ENCODE data around the gene WNK2.

Gene WNK2

DNA sequence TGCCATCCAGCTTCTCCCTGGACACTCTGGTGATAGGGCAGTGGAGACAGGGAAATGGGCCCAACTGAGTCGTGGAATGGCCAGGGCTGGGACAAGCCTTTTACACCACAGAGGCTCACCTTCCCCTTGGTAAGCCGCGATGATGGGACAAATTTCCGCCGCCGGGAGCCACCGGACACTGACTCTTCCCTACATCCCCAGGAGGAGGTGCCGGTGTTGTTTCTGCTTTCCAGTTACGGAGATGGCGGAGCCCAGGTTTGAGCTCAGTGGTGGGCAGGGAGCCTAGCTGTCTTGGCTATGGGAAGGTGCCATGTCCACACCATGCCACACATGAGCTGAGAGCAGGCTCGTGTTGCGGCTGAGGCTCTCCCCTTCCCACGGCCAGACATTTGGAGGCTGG, 19.9 kb upstream of the WNK2 start:
- no peak for DNase-seq

DNA sequence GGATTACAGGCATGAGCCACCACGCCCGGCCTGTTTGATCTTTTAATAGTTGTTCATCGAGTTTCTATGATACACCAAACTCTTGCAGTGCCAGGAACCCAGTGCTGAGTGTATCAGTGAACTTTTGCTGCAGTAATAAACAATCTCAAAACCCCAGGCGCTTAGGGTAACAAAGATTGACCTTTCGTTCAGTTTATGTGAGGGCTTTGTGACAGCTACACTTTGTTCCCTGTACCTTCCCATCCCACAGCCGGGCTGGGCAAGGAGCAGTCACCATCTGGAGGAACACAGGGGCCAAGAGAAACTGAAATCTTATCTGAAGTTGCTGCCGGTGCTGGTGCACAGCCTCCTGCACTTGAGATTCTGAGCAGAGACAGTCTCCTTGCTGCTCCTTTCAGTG, 17.2 kb upstream of the WNK2 start:
- no peak for DNase-seq

DNA sequence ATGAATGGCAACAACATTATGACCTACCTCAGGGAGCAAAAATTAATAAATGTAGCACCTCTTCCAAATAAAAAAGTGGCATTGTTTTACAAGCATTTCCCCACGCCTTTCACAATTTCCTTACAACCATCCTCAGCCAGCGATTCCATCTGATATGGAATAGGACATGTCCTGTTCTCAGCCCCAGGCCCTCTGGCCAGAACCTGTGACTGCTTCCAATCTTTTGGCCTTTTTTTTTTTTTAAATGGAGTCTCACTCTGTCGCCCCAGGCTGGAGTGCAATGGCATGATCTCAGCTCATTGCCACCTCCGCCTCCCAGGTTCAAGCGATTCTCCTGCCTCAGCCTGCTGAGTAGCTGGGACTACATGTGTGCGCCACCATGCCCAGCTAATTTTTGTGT, 16.8 kb upstream of the WNK2 start:
- no peak for DNase-seq

DNA sequence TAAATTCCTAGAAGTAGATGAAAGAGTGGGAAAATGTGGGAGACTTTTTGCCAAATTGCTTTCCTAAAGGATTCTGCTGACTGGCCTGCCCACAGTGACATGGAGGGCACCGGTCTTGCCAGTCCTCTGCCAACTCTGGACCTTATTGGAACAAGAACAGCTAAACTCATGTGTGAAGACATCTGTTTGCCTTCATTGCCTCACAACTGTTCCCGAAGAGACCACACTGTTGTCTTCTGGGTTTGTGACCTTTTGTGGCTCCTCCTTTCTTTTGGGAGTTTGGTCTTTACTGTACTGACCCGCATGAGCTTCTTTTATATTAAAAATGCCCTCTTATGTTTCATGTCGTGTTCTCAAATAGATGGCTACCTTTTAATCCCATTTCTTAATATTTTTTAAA, 16.1 kb upstream of the WNK2 start:
- DNase-seq, result no peak

DNA sequence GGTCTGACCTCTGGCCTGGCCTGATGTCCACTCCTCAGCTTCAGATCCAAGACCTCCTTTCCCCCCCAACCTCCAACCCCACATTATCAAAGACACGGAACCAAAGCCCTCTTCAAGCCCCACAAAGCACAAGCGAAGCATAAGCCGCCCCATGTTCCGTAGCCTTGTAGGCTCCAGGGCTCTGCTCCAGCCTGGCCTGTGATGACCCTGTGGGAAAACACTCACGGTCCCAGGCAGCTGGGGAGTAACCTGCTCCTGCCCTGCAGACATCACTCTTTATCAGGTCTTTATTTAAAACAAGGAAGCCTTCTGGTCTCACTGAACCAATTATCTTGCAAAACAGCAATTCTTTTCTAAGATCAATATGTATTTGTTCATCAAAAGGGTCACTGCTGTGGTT, 15.4 kb upstream of the WNK2 start:
- no peak for DNase-seq

DNA sequence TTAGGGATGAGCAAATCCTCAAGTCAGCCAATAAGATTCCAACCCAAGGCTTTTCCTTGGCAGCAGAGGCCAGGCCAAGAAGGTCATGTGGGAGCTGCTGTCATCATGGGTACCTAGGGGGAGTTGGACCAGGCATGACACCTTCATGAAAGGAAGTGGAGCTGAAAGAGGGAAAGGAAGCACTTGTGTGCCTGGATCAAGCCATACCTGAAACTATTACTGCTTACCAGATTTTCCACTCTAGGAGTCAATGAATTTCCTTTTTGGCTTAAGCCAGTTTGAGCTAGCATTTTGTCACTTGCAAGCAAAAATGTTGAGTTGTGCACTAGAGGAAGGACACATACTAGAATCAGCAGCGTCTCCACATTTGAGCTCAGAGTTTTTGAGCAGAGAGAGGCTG, 14.5 kb upstream of the WNK2 start:
- DNase-seq, result no peak

DNA sequence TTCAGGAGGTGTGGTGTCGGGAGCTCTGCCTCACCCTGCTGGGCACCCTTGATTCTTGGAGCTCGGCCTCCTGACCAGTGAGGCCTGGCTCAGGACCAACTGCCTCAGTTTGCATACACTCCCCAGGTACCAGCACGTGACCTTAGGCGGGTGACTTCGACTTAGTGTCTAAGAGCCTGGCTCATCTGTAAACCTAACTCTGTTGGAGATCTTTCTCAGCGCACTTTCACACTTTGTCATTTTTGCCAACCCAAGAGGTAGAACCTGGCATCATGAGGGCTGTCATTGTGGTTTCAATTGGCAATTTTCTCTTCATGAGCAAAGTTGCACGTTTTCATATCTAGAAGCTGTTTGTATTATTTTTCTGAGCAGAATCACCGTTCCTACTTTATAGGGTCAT, 13.4 kb upstream of the WNK2 start:
- no peak for DNase-seq

DNA sequence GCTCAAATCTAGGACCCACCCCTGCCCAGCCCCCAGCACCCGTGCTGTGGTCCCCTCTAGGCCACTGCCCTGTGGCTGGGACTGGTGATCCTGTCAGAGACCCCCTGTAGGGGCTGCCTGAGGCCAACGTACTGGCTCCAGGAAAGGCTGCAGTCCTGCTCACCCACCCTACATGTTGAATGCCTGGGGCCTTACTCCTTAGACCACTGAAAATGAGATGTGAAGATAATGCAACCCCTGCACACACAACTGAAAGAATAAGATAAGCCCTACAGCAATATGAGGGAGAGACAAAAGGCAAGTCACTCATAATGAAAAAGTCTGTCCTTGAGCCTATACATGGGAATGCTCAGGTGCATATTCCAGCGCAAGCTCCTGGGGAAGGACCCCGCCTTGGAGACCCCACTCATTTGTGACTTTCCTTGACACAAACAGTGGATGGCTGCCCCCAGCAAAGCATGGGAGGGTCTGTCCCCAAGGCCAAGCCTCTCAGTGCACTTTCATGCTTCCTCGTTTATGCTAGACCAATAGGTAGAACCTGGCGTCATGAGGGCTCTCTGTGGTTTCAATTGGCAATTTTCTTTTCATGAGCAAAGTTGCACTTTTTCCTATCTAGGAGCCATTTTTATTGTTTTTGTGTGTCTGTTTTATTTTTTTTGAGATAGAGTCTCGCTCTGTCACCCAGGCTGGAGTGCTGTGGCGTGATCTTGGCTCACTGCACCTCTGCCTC, 12.5 kb upstream of the WNK2 start:
- no peak for DNase-seq

DNA sequence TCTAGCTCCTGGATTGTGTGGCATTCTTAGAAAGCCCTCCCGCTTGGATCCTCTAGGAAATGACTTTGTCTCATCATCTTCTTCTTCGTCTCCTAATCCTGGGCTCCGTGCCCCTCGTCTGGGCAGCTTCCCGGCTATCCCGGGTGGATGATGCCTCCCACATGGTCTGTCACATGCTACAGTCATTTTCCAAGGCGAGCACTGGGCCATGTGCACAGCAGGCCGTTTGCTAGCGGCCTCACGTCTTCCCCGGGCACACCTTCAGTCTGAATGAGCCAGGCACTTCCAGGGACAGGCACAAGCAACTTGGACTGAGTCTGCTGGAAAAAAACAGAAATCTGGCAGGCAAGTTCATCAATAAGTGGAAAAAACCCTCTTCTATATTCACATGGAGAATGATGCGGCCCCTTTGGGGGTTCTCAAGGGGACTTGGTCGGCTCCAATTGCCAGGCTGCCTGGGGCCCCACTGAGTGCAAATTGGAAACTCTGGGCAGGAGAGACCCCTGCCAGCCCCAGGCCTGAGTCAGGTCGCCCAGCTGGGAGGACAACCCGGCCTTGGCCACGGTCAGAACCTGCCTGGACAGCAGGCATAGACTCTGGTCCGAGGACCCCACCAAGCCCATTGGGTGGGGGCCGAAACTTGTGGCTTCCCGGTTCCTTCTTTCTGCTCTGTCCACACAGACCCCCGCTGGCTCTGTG, 11.1 kb upstream of the WNK2 start:
- no peak for DNase-seq

DNA sequence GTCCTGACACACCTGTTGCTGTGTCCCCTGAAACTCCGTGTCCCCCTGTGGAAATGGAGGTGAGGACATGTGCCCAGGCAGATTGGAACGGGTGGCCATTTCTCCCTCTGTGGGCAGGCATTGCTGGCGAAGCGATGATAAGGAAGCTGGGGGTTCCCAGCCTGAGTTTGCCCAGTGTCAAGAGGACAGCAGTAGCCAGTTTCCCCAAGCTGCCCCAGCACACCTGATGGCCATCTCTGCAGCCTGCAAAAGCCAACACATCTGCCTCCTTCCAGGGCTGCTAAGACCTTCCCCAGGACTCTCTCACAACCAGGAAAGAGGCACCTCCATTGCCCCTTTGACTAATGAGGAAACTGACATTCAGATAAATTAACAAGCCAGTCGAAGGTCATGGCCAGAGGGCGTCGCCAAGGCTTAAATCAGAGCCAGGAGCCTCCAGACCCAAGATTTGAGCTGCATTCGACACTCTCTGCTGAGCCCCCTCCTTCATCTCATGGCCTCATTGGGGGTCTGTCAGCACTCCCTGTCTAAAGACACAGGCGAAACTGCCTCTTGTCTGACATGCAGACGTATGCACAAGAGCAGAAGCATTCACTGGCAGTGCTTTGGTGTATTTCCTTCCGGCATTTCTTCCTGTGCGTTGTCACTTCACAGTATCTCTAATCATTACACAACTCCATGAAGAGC, 10.4 kb upstream of the WNK2 start:
- no peak for DNase-seq

DNA sequence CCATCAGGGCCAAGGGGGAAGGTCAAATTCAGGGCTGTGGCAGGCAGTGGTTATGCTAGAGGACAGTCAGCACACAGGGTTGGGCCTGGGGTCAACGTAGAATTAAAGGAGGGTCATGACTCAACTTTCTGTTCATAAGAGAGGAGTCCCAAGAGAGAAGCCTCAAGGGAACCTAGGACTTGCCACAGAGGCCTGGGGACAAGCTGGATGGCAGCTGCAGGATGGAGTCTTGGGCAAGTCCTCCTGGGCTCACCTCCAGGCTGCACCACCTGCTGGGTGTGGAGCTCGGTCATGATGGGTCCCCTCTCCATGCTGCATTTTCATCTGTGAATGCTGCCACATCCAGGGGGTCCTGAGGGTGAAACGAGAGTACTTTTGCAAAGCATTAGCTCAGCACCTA, 9.0 kb upstream of the WNK2 start:
- no peak for DNase-seq

DNA sequence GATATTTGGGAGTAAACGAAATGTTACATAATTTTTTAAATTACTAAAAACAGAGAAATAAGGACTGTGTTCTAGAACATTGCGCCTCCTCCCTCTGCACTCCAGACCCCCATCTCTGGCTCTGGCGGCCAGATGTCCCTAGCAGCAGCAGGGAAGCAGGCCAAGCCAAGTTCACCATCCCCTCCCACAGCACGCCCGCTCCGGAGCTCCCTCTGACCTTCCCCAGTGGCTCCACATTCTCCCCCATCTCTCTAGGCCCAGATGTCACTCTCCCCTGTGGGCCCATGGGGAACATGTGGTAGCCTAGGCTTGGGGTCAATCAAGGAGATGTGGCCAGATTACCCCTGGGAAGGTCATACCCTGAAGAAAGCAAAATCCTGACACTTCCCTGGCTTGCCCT, 6.3 kb upstream of the WNK2 start:
- no peak for DNase-seq

DNA sequence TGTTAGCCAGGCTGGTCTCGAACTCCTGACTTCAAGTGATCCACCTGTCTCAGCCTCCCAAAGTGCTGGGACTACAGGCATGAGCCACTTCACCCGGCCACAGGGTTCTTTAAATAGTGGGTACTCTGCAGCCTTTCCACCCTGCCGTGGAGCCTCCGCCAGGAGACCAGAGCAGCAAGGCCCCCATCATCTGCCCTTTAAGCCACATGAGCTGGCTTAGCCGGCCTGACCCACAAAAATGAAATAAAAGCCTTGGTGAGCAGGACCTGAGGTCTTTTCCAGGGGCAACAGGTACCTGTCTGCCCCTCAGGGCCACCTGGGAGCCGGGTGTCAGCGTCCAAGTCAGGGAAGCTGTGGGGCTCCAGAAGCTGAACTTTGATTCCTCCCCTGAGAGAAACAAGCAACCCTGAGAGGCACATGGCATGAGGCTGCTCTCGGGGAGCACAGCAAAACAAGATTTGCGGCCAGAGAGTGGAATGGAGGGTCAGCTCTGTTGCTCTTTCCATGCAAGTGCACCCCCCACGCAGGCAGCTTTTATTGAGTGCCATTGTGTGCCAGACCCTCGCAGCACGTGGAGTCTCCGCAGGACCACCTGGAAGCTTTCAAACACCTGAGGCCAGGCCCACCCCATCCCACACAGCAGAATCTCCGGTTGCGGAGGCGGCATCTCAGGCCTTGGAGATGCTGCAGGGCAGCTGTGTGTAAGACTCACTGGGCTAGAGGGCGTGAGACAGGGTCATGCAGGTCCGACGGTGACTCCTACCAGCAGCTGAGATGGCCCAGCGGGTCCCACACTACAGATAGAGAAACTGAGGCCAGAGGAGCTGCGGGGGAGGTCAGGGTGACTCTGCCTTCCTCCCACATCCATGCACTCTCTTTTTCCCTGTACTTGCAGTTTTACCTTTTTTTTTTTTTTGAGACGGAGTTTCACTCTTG, 4.8 kb upstream of the WNK2 start:
- DNase-seq, result no peak

DNA sequence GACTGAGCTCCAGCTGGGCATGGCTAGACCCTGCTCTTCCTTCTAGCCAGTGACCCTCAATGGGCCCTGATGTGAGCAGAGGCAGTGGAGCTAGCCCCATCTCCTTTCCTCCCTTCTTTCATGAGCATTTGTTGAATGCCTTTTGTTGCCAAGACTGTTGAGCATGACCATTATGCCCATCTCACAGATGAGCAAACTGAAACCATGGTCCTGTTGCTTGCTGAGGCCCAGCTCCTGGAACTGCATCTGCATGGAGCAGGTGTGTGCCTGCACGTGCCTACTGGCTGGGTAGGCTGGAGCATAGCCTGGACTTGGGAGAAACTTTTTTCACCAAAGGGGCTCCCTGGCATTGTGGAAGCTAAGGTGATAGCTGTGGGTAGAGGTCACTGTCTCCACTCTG, 3.0 kb upstream of the WNK2 start:
- no peak for DNase-seq

DNA sequence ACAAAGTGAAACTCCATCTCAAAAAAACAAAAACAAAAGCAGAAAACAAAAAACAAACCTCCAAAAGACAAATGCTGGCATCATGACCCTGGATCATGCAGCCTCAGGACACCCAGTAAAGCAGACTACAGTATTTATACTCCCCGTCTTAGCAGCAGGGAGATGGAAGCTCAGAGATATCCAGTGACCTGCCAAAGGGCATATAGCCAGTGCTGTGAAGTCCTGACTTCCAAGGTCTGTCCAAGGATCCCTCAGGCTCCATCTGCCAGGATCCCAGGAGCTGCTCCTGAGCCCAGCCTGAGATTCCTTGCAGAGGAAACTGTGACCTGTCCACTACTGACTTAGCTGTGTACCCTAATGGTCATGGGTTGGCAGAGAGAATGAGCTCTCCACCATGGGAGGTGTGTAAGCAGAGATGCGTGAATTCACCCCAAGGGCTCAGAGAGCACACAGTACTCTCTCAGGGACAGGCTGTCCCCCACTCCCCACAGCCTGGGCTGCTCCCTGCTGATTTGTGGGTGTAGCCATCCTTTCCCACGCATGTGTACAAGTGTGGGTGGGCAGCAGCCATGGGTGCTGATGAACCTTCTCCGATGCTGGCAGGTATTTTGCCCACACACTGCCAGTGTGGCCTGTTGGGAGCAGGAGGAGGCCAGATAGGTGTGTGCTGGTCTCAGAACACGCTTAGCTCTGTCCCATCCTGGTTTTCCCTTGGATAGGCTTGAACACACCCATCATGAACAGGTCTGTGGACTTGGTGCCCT, 2.1 kb upstream of the WNK2 start:
- no peak for DNase-seq

DNA sequence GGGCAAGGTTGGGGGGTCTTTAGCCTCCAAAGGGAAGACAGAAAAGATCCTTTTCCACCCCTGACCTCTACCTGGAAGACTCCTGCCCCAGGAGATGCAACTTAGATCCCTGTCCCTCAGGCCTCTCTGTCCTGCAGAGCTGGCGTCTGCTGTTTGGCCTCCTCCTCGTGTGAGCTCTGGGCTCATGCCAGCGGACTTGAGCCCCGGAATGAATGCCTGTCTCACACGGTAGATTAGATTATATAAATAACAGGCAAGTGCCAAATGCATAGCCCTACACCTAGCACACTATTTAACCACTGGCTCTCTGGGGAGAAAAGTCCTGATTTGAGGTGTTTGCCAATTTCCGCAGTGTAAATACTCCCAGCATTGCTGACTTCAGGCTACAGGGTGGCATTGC, 1.4 kb upstream of the WNK2 start:
- no peak for DNase-seq

DNA sequence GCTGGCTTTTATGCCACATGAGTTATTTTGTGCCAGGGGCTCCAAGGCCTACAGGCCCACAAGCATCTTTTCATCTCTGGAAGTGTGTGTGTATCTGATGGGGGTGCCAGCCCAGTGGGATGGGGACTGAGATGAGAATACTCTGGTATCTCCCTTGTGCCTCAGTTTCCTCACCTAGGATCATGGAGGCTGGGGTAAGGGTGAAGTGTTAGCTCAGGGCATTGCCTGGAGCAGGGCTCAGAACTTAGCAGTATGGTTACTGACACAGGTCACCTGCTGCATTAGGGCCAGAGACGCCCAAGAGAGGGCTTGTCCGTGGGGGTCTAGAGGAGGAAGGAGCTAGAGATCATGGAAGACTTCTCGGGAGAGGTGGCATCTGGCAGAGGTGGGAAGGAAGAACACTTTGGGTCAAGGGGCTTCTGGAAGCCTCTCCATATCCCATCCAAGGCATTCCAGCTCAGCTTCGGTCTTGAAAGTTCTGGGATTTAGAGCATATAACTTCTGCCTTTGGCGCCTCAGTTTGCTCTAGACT, 742 bp upstream of the WNK2 start:
- DNase-seq, result no peak

DNA sequence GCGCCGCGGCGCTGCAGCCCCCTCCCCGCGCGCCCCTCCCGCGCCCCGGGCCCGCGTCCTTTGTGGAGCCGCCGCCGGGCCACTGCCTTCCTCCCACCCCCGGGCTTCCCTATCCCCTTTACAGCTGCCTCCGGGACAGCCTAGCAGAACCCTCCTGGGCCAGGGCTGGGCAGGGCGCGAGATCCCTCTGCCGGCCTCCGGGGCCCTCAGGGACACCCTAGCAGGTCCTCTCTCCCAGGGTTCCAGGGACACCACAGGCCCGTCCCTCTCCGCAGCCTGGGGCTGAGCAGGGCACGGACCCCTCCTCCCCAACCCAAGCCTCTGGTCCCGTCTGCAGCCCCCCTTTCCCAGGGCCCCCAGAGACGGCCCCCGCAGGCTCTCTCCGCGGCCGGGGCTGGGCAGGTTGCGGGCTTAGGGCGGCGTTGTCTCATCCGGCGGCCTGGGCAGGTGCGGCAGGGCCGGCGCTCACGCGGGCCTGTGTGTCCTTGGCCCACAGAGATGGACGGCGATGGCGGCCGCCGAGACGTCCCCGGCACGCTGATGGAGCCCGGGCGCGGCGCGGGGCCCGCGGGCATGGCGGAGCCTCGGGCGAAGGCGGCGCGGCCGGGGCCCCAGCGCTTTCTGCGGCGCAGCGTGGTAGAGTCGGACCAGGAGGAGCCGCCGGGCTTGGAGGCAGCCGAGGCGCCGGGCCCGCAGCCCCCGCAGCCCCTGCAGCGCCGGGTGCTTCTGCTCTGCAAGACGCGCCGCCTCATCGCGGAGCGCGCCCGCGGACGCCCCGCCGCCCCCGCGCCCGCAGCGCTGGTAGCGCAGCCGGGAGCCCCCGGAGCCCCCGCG, 710 bp downstream of the WNK2 start:
- peak in 1 of 4 experiments; percentile 11 for DNase-seq

DNA sequence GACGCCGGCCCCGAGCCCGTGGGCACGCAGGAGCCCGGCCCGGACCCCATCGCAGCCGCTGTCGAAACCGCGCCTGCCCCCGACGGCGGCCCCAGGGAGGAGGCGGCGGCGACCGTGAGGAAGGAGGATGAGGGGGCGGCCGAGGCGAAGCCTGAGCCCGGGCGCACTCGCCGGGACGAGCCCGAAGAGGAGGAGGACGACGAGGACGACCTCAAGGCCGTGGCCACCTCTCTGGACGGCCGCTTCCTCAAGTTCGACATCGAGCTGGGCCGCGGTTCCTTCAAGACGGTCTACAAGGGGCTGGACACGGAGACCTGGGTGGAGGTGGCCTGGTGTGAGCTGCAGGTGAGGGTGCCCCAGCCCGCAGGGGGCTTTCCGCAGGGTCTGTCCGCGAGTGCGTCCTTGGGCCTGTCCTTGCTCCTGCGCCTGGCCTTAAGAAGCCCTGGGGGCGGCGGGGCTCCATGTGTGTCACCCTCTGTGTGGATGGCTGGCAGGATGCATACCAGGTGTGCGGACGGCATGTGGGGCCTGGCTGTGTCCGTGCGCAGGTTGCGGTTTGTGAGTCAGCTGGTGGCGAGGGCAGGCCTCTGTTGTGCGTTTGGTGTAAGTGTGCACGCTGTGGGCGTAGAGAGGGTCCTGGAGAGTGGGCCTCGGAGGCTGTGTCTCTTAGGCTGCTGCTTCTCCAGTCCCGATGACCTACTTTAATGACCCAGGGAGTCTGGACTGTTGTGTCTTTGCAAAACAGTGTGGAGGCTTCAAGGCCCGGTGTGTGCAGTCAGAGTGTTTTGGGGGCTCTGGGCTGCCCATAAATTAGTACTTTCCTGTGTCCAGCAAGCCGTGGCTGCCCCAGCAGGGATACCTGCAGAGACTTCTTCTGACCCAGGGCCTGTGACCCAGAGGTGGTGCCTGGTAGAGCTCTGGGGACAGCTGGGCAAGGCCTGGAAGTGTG, 1.6 kb downstream of the WNK2 start:
- no peak for DNase-seq

All from activated naive CD4-positive, alpha-beta T cell (primary cell).